Measurements from ENCODE around the gene PCCA.
"Not testable (repeated sequence)": the region's sequence is repeated elsewhere in the genome, so short reads cannot be mapped to it uniquely, and the experiment has no call there.

The PCCA gene

GRCh38 chr13:100362371-100362770, 273.5 kb downstream of the PCCA start:
- Histone ChIP-seq H3K27ac (ENCODE audit: low read depth, low read length) (no peak overlapping the region), H3K36me3 (ENCODE audit: control insufficient read depth, insufficient read depth, low read length) (no peaks in the 10 kb centered on the region), H3K9ac (ENCODE audit: low read length) (no peak overlapping the region), H3K4me3 (ENCODE audit: low read depth, low read length) (no peak overlapping the region), H3K4me1 (ENCODE audit: control insufficient read depth, insufficient read depth, low read length) (peaks cover 21% of the 10 kb centered on the region), H3K9me3 (ENCODE audit: control insufficient read depth, insufficient read depth, low read depth, low read length) (no peaks in the 10 kb centered on the region), H3K27me3 (ENCODE audit: control insufficient read depth, insufficient read depth, low read length) (no peaks in the 10 kb centered on the region)

GRCh38 chr13:100362781-100363180, 273.9 kb downstream of the PCCA start:
- Histone ChIP-seq H3K4me1 (ENCODE audit: control insufficient read depth, insufficient read depth, low read length) (peaks cover 17% of the 10 kb centered on the region), H3K36me3 (ENCODE audit: control insufficient read depth, insufficient read depth, low read length) (no peaks in the 10 kb centered on the region), H3K27me3 (ENCODE audit: control insufficient read depth, insufficient read depth, low read length) (no peaks in the 10 kb centered on the region), H3K27ac (ENCODE audit: low read depth, low read length) (no peak overlapping the region), H3K9me3 (ENCODE audit: control insufficient read depth, insufficient read depth, low read depth, low read length) (no peaks in the 10 kb centered on the region), H3K9ac (ENCODE audit: low read length) (no peak overlapping the region), H3K4me3 (ENCODE audit: low read depth, low read length) (no peak overlapping the region)

- Histone ChIP-seq H3K27me3 (ENCODE audit: control insufficient read depth, insufficient read depth, low read length) (no peaks in the 10 kb centered on the region), H3K4me1 (ENCODE audit: control insufficient read depth, insufficient read depth, low read length) (peaks cover 13% of the 10 kb centered on the region), H3K36me3 (ENCODE audit: control insufficient read depth, insufficient read depth, low read length) (no peaks in the 10 kb centered on the region), H3K9me3 (ENCODE audit: control insufficient read depth, insufficient read depth, low read depth, low read length) (no peaks in the 10 kb centered on the region), H3K27ac (ENCODE audit: low read depth, low read length) (no peak overlapping the region), H3K9ac (ENCODE audit: low read length) (no peak overlapping the region), H3K4me3 (ENCODE audit: low read depth, low read length) (no peak overlapping the region)
Measured at GRCh38 chr13:100363285-100363711, 274.4 kb downstream of the PCCA start.

DNA sequence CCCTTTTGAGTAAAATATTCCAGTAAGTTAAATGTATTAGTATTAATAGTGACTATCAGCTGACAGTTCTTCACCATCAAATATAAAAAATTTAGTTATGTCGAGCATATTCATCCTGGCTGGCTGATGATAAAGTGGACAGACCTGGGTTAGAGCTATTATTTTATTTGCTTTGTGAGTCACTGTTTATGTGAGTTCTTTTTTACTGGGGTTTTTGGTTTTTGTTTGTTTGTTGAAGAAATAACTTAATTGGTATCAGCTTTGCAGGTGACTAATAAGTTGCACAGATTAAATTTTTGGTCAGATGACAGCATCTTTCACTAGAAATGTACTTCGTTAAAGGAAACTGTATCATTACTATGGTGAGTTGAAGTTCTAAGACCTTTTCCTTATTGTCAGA, 275.0 kb downstream of the PCCA start:
- H3K27ac ChIP-seq (ENCODE audit: low read depth, low read length): no peak overlapping the region
- H3K36me3 ChIP-seq (ENCODE audit: control insufficient read depth, insufficient read depth, low read length): 0 out of 2 replicates have a peak, but pooled peaks cover 4% of the 10 kb centered on the region

DNA sequence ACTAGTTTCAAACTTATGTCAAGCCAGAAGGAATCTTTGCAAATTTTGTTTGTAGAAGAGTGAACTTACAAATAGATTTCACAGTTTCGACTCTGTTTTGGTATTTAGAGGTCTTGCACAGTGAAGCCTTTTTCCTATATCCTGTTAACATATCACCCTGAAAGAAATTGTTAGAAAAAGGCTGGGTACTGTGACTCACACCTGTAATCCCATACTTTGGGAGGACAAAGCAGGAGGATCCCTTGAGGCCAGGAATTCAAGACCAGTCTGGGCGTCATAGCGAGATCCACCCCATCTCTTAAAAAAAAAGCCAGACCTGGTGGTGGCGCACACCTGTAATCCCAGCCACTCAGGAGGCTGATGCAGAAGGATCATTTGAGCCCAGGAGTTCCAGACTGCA, 275.7 kb downstream of the PCCA start:
- H3K27ac ChIP-seq (ENCODE audit: low read depth, low read length): no peak overlapping the region
- H3K9ac ChIP-seq (ENCODE audit: low read length): no peak overlapping the region
- no peaks in the 10 kb centered on the region for H3K27me3 ChIP-seq (ENCODE audit: control insufficient read depth, insufficient read depth, low read length)
- no peaks in the 10 kb centered on the region for H3K9me3 ChIP-seq (ENCODE audit: control insufficient read depth, insufficient read depth, low read depth, low read length)
- H3K4me3 ChIP-seq (ENCODE audit: low read depth, low read length): no peak overlapping the region
- peaks cover 13% of the 10 kb centered on the region for H3K4me1 ChIP-seq (ENCODE audit: control insufficient read depth, insufficient read depth, low read length)
- H3K36me3 ChIP-seq (ENCODE audit: control insufficient read depth, insufficient read depth, low read length): peaks cover 8% of the 10 kb centered on the region; the same call in 1 of the 2 replicates

More for the DNA sequence above, 275.0 kb downstream of the PCCA start:
- H3K27me3 ChIP-seq (ENCODE audit: control insufficient read depth, insufficient read depth, low read length): no peaks in the 10 kb centered on the region
- H3K9ac ChIP-seq (ENCODE audit: low read length): no peak overlapping the region
- H3K9me3 ChIP-seq (ENCODE audit: control insufficient read depth, insufficient read depth, low read depth, low read length): no peaks in the 10 kb centered on the region
- H3K4me1 ChIP-seq (ENCODE audit: control insufficient read depth, insufficient read depth, low read length): peaks cover 13% of the 10 kb centered on the region
- no peak overlapping the region for H3K4me3 ChIP-seq (ENCODE audit: low read depth, low read length)

- H3K4me3 ChIP-seq (ENCODE audit: low read depth, low read length): no peak overlapping the region
- H3K9me3 ChIP-seq (ENCODE audit: control insufficient read depth, insufficient read depth, low read depth, low read length): no peaks in the 10 kb centered on the region
- H3K36me3 ChIP-seq (ENCODE audit: control insufficient read depth, insufficient read depth, low read length): peaks cover 8% of the 10 kb centered on the region; the same call in 1 of the 2 replicates
- H3K4me1 ChIP-seq (ENCODE audit: control insufficient read depth, insufficient read depth, low read length): peaks cover 13% of the 10 kb centered on the region
- H3K27ac ChIP-seq (ENCODE audit: low read depth, low read length): no peak overlapping the region
- H3K9ac ChIP-seq (ENCODE audit: low read length): no peak overlapping the region
- H3K27me3 ChIP-seq (ENCODE audit: control insufficient read depth, insufficient read depth, low read length): no peaks in the 10 kb centered on the region
Measured at GRCh38 chr13:100365680-100366079, 276.8 kb downstream of the PCCA start.

DNA sequence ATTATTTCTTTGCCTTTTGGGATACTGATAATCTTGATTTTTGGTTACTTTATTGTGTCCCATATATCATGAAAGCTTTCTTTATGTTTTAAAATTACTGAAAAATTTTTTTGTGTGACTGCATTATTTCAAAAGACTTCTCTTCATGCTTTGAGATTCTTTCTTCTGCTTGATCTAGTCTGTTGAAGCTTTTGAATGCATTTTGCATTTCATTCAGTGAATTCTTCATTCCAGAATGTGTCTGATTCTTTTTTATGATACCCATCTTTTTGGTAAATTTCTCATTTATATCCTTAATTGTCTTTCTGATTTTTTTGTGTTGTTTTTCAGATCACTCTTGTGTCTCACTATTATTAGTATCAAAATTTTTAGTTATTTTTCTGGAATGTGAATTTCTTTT, 289.6 kb downstream of the PCCA start:
- Histone ChIP-seq H3K36me3 (ENCODE audit: control insufficient read depth, insufficient read depth, low read length) (no peaks in the 10 kb centered on the region), H3K4me1 (ENCODE audit: control insufficient read depth, insufficient read depth, low read length) (peaks cover 8% of the 10 kb centered on the region), H3K27ac (ENCODE audit: low read depth, low read length) (no peak overlapping the region), H3K4me3 (ENCODE audit: low read depth, low read length) (no peak overlapping the region), H3K9me3 (ENCODE audit: control insufficient read depth, insufficient read depth, low read depth, low read length) (peaks cover 2% of the 10 kb centered on the region; the same call in 1 of the 2 replicates), H3K27me3 (ENCODE audit: control insufficient read depth, insufficient read depth, low read length) (no peaks in the 10 kb centered on the region), H3K9ac (ENCODE audit: low read length) (no peak overlapping the region)

GRCh38 chr13:100381595-100382224, 292.8 kb downstream of the PCCA start:
- Histone ChIP-seq H3K9me3 (ENCODE audit: control insufficient read depth, insufficient read depth, low read depth, low read length) (peaks cover 2% of the 10 kb centered on the region; the same call in 1 of the 2 replicates), H3K4me3 (ENCODE audit: low read depth, low read length) (no peak overlapping the region), H3K27me3 (ENCODE audit: control insufficient read depth, insufficient read depth, low read length) (no peaks in the 10 kb centered on the region), H3K27ac (ENCODE audit: low read depth, low read length) (no peak overlapping the region), H3K36me3 (ENCODE audit: control insufficient read depth, insufficient read depth, low read length) (no peaks in the 10 kb centered on the region), H3K4me1 (ENCODE audit: control insufficient read depth, insufficient read depth, low read length) (peaks cover 8% of the 10 kb centered on the region), H3K9ac (ENCODE audit: low read length) (no peak overlapping the region)

DNA sequence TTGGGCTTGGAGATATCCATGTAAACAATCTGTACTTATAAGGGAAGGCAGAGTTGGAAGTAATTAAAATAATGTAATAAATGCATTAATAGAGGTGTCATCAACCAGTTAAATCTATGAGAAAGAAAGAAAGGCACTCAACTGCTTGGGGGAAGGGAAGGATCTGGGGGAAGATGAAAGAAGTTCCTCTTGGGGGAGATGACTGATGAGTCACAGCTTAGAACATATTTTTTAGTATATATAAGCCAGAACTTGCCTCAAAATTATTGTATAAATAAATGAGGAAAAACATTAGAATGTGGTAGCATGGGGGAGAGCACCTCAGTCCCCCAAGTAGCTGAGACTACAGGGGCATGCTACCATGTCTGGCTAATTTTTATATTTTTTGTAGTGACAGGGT, 293.9 kb downstream of the PCCA start:
- Histone ChIP-seq H3K27me3 (ENCODE audit: control insufficient read depth, insufficient read depth, low read length) (no peaks in the 10 kb centered on the region), H3K9ac (ENCODE audit: low read length) (no peak overlapping the region), H3K27ac (ENCODE audit: low read depth, low read length) (no peak overlapping the region), H3K4me3 (ENCODE audit: low read depth, low read length) (no peak overlapping the region), H3K9me3 (ENCODE audit: control insufficient read depth, insufficient read depth, low read depth, low read length) (no peaks in the 10 kb centered on the region), H3K36me3 (ENCODE audit: control insufficient read depth, insufficient read depth, low read length) (peaks cover 5% of the 10 kb centered on the region; the same call in 1 of the 2 replicates), H3K4me1 (ENCODE audit: control insufficient read depth, insufficient read depth, low read length) (peaks cover 8% of the 10 kb centered on the region)

DNA sequence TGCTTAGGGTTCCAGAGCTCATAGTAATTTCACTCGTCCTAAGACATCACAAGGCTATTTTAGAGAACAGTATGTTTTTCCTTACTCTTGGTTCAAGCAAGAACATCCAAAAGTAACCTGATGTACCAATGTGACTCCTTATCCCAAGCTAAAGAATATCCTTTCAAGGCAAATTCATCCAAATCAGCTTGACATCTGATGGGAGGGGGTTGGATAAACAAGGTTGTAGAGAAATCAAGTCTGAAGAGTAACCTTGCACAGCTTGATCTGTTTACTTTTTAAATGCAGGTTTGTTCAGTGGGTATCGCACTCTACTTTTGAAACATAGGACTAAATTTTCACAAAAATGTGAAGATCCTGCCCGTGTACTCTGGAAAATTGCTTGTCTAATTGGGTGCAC, 298.5 kb downstream of the PCCA start:
- Histone ChIP-seq H3K9ac (ENCODE audit: low read length) (no peak overlapping the region), H3K36me3 (ENCODE audit: control insufficient read depth, insufficient read depth, low read length) (peaks cover 5% of the 10 kb centered on the region; the same call in 1 of the 2 replicates), H3K27ac (ENCODE audit: low read depth, low read length) (no peak overlapping the region), H3K4me3 (ENCODE audit: low read depth, low read length) (no peak overlapping the region), H3K4me1 (ENCODE audit: control insufficient read depth, insufficient read depth, low read length) (peaks cover 7% of the 10 kb centered on the region; the same call in 1 of the 2 replicates), H3K27me3 (ENCODE audit: control insufficient read depth, insufficient read depth, low read length) (no peaks in the 10 kb centered on the region), H3K9me3 (ENCODE audit: control insufficient read depth, insufficient read depth, low read depth, low read length) (no peaks in the 10 kb centered on the region)

DNA sequence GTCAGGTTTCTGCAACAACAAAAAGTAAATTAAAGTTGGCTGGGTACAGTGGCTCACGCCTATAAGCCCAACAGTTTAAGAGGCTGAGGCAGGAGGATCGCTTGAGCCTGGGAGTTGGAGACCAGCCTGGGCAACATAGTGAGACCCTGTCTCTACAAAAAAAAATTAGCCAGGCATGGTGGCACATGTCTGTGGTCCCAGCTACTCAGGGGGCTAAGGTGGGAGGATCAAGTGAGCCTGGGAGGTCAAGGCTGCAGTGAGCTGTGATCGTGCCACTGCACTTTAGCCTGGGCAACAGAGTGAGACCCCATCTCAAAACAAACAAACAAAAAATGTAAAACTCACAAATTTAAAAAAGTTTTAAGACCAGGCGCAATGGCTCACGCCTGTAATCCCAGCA, 299.3 kb downstream of the PCCA start:
- not testable (repeated sequence) for H3K27ac ChIP-seq (ENCODE audit: low read depth, low read length); H3K9me3 ChIP-seq (ENCODE audit: control insufficient read depth, insufficient read depth, low read depth, low read length); H3K4me3 ChIP-seq (ENCODE audit: low read depth, low read length); H3K9ac ChIP-seq (ENCODE audit: low read length); H3K36me3 ChIP-seq (ENCODE audit: control insufficient read depth, insufficient read depth, low read length); H3K27me3 ChIP-seq (ENCODE audit: control insufficient read depth, insufficient read depth, low read length)
- H3K4me1 ChIP-seq (ENCODE audit: control insufficient read depth, insufficient read depth, low read length): peaks cover 13% of the 10 kb centered on the region; the same call in 1 of the 2 replicates
